Vagina (tissue), 2 donors: ENCODE measurements around the gene RTP5. TPM values are rescaled to one million over a fixed set of nuclear protein-coding genes. Genes with fewer than 3 reads are reported as not detected.

Experiments
- DNase-seq, 2 donors: peaks; one replicate each; pipeline ENCODE4 v3.0.0-alpha.2; 2017; ENCODE audit errors: extremely low spot score in 2 of 2
- H3K27ac ChIP-seq: fragments of 200-600 bp; sonication (generic); one replicate; pipeline ENCODE4 v1.5.1; 2019
- H3K27me3 ChIP-seq: fragments of 200-600 bp; sonication (generic); one replicate; pipeline ENCODE4 v1.5.1; 2019
- H3K36me3 ChIP-seq, 2 donors: fragments of 200-600 bp; sonication (generic); one replicate each; pipeline ENCODE4 v1.5.1; 2017 to 2019
- H3K4me1 ChIP-seq: fragments of 200-600 bp; sonication (generic); one replicate; pipeline ENCODE4 v1.5.1; 2019
- H3K4me3 ChIP-seq, 2 donors: fragments of 200-600 bp; sonication (generic); 1 replicate in 1 of 2; 2 replicates in 1 of 2; pipeline ENCODE4 v1.5.1; 2016 to 2019
- H3K9me3 ChIP-seq: fragments of 200-600 bp; sonication (generic); one replicate; pipeline ENCODE4 v1.5.1; 2019
- CTCF ChIP-seq, 3 experiments: fragments of 450-650 bp in 2 of 3; fragments of 200-600 bp in 1 of 3; sonication (generic) in 1 of 3; IDR thresholded peaks; one replicate each; pipeline ENCODE4 v1.5.1; 2017 to 2019; ENCODE audit warnings: antibody characterized with exemption in 3 of 3, mild to moderate bottlenecking in 2 of 3, moderate library complexity in 2 of 3
- POLR2A ChIP-seq, 2 donors: fragments of 450-650 bp; IDR thresholded peaks; one replicate each; pipeline ENCODE4 v1.6.1; 2017; ENCODE audit warnings: antibody characterized with exemption in 2 of 2, mild to moderate bottlenecking in 2 of 2, moderate library complexity in 2 of 2
- POLR2AphosphoS5 ChIP-seq, 2 donors: sonication (generic); formaldehyde crosslinking; IDR thresholded peaks; one replicate each; pipeline ENCODE4 v1.9.0; 2017; ENCODE audit warnings: antibody characterized with exemption in 2 of 2, mild to moderate bottlenecking in 2 of 2, low read depth in 1 of 2; ENCODE audit not compliant: insufficient read depth in 1 of 2
- intact Hi-C: fragments of 100-400 bp; cut with DNase I; formaldehyde crosslinking; loops from one replicate; pipeline ENCODE4 v1.15.1; 2023
- total RNA-seq: library from RNA; depleted of rRNA; stranded (reverse); fragments of >200 nt; gene quantifications from one replicate; pipeline ENCODE4 v1.2.3, GENCODE V29; 2016

The RTP5 gene
- total RNA-seq, 1 donor from 2014 or later, result not detected

GRCh38 chr2:241863536-241863954, 6.0 kb upstream of the RTP5 start:
- no peaks in the 10 kb centered on the region for H3K36me3 ChIP-seq
- TF ChIP-seq POLR2AphosphoS5 (IDR thresholded peaks at IDR 0.05; ENCODE audit: insufficient read depth in 1 of 2, low read depth in 1 of 2) (peak in 1 of 2 donors; percentile 60), POLR2A (IDR thresholded peaks at IDR 0.05) (no peak), CTCF (IDR thresholded peaks at IDR 0.05) (no peak)
- no peak overlapping the region for H3K27ac ChIP-seq
- H3K27me3 ChIP-seq, result no peaks in the 10 kb centered on the region
- no peak for DNase-seq
- intact Hi-C loops, result no loop called here
- no peaks in the 10 kb centered on the region for H3K9me3 ChIP-seq
- H3K4me3 ChIP-seq, result peak overlapping the region in 1 of 2 donors; percentile 1
- peaks cover 31% of the 10 kb centered on the region for H3K4me1 ChIP-seq

GRCh38 chr2:241864168-241864849, 5.2 kb upstream of the RTP5 start:
- Histone ChIP-seq H3K27ac (no peak overlapping the region), H3K4me1 (peaks cover 26% of the 10 kb centered on the region), H3K4me3 (peak overlapping the region in 1 of 2 donors; percentile 1), H3K27me3 (no peaks in the 10 kb centered on the region), H3K36me3 (no peaks in the 10 kb centered on the region), H3K9me3 (no peaks in the 10 kb centered on the region)
- DNase-seq, result no peak
- no peak for TF ChIP-seq POLR2AphosphoS5 (IDR thresholded peaks at IDR 0.05; ENCODE audit: insufficient read depth in 1 of 2, low read depth in 1 of 2)
- no peak for TF ChIP-seq CTCF (IDR thresholded peaks at IDR 0.05)
- no peak for TF ChIP-seq POLR2A (IDR thresholded peaks at IDR 0.05)
- intact Hi-C loops, result no loop called here

- TF ChIP-seq POLR2A (IDR thresholded peaks at IDR 0.05), result no peak
- no peak for TF ChIP-seq POLR2AphosphoS5 (IDR thresholded peaks at IDR 0.05; ENCODE audit: insufficient read depth in 1 of 2, low read depth in 1 of 2)
- no peak for TF ChIP-seq CTCF (IDR thresholded peaks at IDR 0.05)
- H3K4me3 ChIP-seq, result no peak overlapping the region
- intact Hi-C loops, result no loop called here
Measured at GRCh38 chr2:241864850-241865213, 4.7 kb upstream of the RTP5 start.

GRCh38 chr2:241865416-241865956, 4.0 kb upstream of the RTP5 start:
- intact Hi-C loops, result no loop called here
- no peaks in the 10 kb centered on the region for H3K27me3 ChIP-seq

More at GRCh38 chr2:241864850-241865213, 4.7 kb upstream of the RTP5 start:
- peaks cover 21% of the 10 kb centered on the region for H3K4me1 ChIP-seq
- H3K36me3 ChIP-seq, result no peaks in the 10 kb centered on the region
- H3K27me3 ChIP-seq, result no peaks in the 10 kb centered on the region
- no peak for DNase-seq
- H3K27ac ChIP-seq, result no peak overlapping the region
- H3K9me3 ChIP-seq, result no peaks in the 10 kb centered on the region

More at GRCh38 chr2:241865416-241865956, 4.0 kb upstream of the RTP5 start:
- H3K4me1 ChIP-seq, result peaks cover 15% of the 10 kb centered on the region
- no peaks in the 10 kb centered on the region for H3K9me3 ChIP-seq
- TF ChIP-seq POLR2AphosphoS5 (IDR thresholded peaks at IDR 0.05; ENCODE audit: insufficient read depth in 1 of 2, low read depth in 1 of 2) (no peak), CTCF (IDR thresholded peaks at IDR 0.05) (no peak), POLR2A (IDR thresholded peaks at IDR 0.05) (no peak)
- no peak overlapping the region for H3K27ac ChIP-seq
- no peak overlapping the region for H3K4me3 ChIP-seq
- no peaks in the 10 kb centered on the region for H3K36me3 ChIP-seq
- DNase-seq, result no peak
